H9 (cell line): ENCODE results near the gene TBL3. TPM values are rescaled to one million over a fixed set of nuclear protein-coding genes. Genes with fewer than 3 reads are reported as not detected.

Source experiments
- DNase-seq: peaks from one replicate; pipeline ENCODE4 v3.0.0-alpha.2; 2017
- H2AFZ ChIP-seq: one replicate; pipeline ENCODE4 v1.6.1; 2013; ENCODE audit warnings: mild to moderate bottlenecking, low read length, control low read depth, moderate library complexity
- H2AK5ac ChIP-seq: 2 replicates; pipeline ENCODE4 v1.6.1; 2013; ENCODE audit warnings: low read length, control low read depth, mixed read lengths; ENCODE audit not compliant: insufficient read length
- H2BK120ac ChIP-seq: one replicate; pipeline ENCODE4 v1.6.1; 2013; ENCODE audit warnings: low read depth, mild to moderate bottlenecking, low read length, control low read depth, inconsistent platforms; ENCODE audit not compliant: poor library complexity, severe bottlenecking
- H2BK12ac ChIP-seq: 2 replicates; pipeline ENCODE4 v1.6.1; 2013; ENCODE audit warnings: low read length, control low read depth, mixed read lengths, low read depth; ENCODE audit not compliant: insufficient read length
- H2BK15ac ChIP-seq: 2 replicates; pipeline ENCODE4 v1.6.1; 2013; ENCODE audit warnings: low read depth, low read length, control low read depth
- H2BK20ac ChIP-seq: one replicate; pipeline ENCODE4 v1.6.1; 2013; ENCODE audit warnings: low read depth, mild to moderate bottlenecking, low read length, control low read depth, inconsistent platforms; ENCODE audit not compliant: poor library complexity, severe bottlenecking
- H2BK5ac ChIP-seq: 2 replicates; pipeline ENCODE4 v1.6.1; 2013; ENCODE audit warnings: low read length, control low read depth, mixed read lengths; ENCODE audit not compliant: insufficient read length
- H3K14ac ChIP-seq: 2 replicates; pipeline ENCODE4 v1.6.1; 2013; ENCODE audit warnings: low read length, control low read depth; ENCODE audit not compliant: insufficient read depth
- H3K18ac ChIP-seq: 2 replicates; pipeline ENCODE4 v1.6.1; 2013; ENCODE audit warnings: low read depth, mild to moderate bottlenecking, mixed read lengths, low read length, control low read depth; ENCODE audit not compliant: insufficient read length
- H3K23ac ChIP-seq: 2 replicates; pipeline ENCODE4 v1.6.1; 2013; ENCODE audit warnings: low read length, control low read depth, mixed read lengths, low read depth; ENCODE audit not compliant: insufficient read length
- H3K23me2 ChIP-seq: 2 replicates; pipeline ENCODE4 v1.6.1; 2013; ENCODE audit warnings: low read depth, mild to moderate bottlenecking, mixed read lengths, low read length, control low read depth; ENCODE audit not compliant: insufficient read length, poor library complexity, severe bottlenecking
- H3K27ac ChIP-seq: 2 replicates; pipeline ENCODE4 v1.5.1; 2013; ENCODE audit warnings: low read length, control low read depth, mixed read lengths, low read depth; ENCODE audit not compliant: insufficient read length
- H3K27me3 ChIP-seq: 2 replicates; pipeline ENCODE4 v1.6.1; 2013; ENCODE audit warnings: low read length, control low read depth, inconsistent platforms; ENCODE audit not compliant: insufficient read depth
- H3K4ac ChIP-seq: 2 replicates; pipeline ENCODE4 v1.6.1; 2013; ENCODE audit warnings: low read depth, mild to moderate bottlenecking, control low read depth, inconsistent platforms, low read length, moderate library complexity
- H3K4me1 ChIP-seq: 2 replicates; pipeline ENCODE4 v1.6.1; 2013; ENCODE audit warnings: low read length, control low read depth, inconsistent platforms; ENCODE audit not compliant: insufficient read depth
- H3K4me2 ChIP-seq: 2 replicates; pipeline ENCODE4 v1.6.1; 2013; ENCODE audit warnings: low read length, control low read depth, mixed read lengths; ENCODE audit not compliant: insufficient read length, insufficient read depth
- H3K56ac ChIP-seq: 2 replicates; pipeline ENCODE4 v1.6.1; 2013; ENCODE audit warnings: low read depth, mild to moderate bottlenecking, mixed read lengths, low read length, control low read depth; ENCODE audit not compliant: insufficient read length
- H3K79me1 ChIP-seq: 2 replicates; pipeline ENCODE4 v1.6.1; 2013; ENCODE audit warnings: low read depth, mild to moderate bottlenecking, moderate library complexity, low read length, control low read depth, inconsistent platforms; ENCODE audit not compliant: insufficient read depth, poor library complexity, severe bottlenecking
- H3K79me2 ChIP-seq: 2 replicates; pipeline ENCODE4 v1.6.1; 2013; ENCODE audit warnings: low read length, control low read depth, inconsistent platforms; ENCODE audit not compliant: insufficient read depth
- H3K9ac ChIP-seq: 2 replicates; pipeline ENCODE4 v1.6.1; 2013; ENCODE audit warnings: low read length, control low read depth, mixed read lengths; ENCODE audit not compliant: insufficient read length; ENCODE audit errors: extremely low read depth
- H3K9me3 ChIP-seq: one replicate; pipeline ENCODE4 v1.6.1; 2013; ENCODE audit warnings: low read depth, low read length, inconsistent platforms; ENCODE audit not compliant: control insufficient read depth
- H3T11ph ChIP-seq: one replicate; pipeline ENCODE4 v1.6.1; 2013; ENCODE audit warnings: mild to moderate bottlenecking, low read length, control low read depth, inconsistent platforms
- H4K20me1 ChIP-seq: one replicate; pipeline ENCODE4 v1.6.1; 2013; ENCODE audit not compliant: control insufficient read depth, insufficient read length, insufficient read depth
- H4K5ac ChIP-seq: 2 replicates; pipeline ENCODE4 v1.6.1; 2013; ENCODE audit warnings: low read depth, mild to moderate bottlenecking, mixed read lengths, low read length, control low read depth; ENCODE audit not compliant: insufficient read length
- H4K8ac ChIP-seq: replicated peaks from 2 replicates; pipeline ENCODE4 v1.6.1; 2013; ENCODE audit warnings: low read length, control low read depth, mixed read lengths, low read depth; ENCODE audit not compliant: insufficient read length
- H4K91ac ChIP-seq: 2 replicates; pipeline ENCODE4 v1.6.1; 2013; ENCODE audit warnings: low read depth, mild to moderate bottlenecking, moderate library complexity, mixed read lengths, low read length, control low read depth; ENCODE audit not compliant: insufficient read length
- H3K27ac Mint-ChIP-seq, 3 experiments: 2 replicates in 2 of 3; 3 replicates in 1 of 3; pipeline ENCODE4 v1.8.0; 2020 to 2021; ENCODE audit warnings: mixed read lengths in 3 of 3, mild to moderate bottlenecking in 1 of 3, moderate library complexity in 1 of 3
- H3K27me3 Mint-ChIP-seq: 2 replicates; pipeline ENCODE4 v1.8.0; 2021; ENCODE audit warnings: low read depth, mild to moderate bottlenecking, moderate library complexity, mixed read lengths
- H3K36me3 Mint-ChIP-seq, 3 experiments: 2 replicates in 2 of 3; 3 replicates in 1 of 3; pipeline ENCODE4 v1.8.0; 2020 to 2021; ENCODE audit warnings: low read depth in 3 of 3, mixed read lengths in 3 of 3; ENCODE audit not compliant: insufficient read depth in 1 of 3
- H3K4me1 Mint-ChIP-seq, 2 experiments: 2 replicates each; pipeline ENCODE4 v1.8.0; 2020; ENCODE audit warnings: mixed read lengths in 2 of 2
- H3K4me3 Mint-ChIP-seq, 2 experiments: 2 replicates in 1 of 2; 3 replicates in 1 of 2; pipeline ENCODE4 v1.8.0; 2020 to 2021; ENCODE audit warnings: mild to moderate bottlenecking in 2 of 2, mixed read lengths in 2 of 2, moderate library complexity in 1 of 2
- H3K9me3 Mint-ChIP-seq, 2 experiments: 2 replicates in 1 of 2; 3 replicates in 1 of 2; pipeline ENCODE4 v1.8.0; 2020; ENCODE audit warnings: mild to moderate bottlenecking in 2 of 2, mixed read lengths in 2 of 2, moderate library complexity in 1 of 2
- WGBS: extraction: QIAGEN DNeasy Blood & Tissue Kit; methylation state at CpG from one replicate; pipeline ENCODE4 v1.1.7; 2013; ENCODE audit warnings: missing lambda C conversion rate, low lambda C conversion rate, mixed read lengths; ENCODE audit not compliant: insufficient read length; ENCODE audit errors: extremely low coverage; 5-methylcytosine and 5-hydroxymethylcytosine counted together
- total RNA-seq: library from RNA; stranded (reverse); gene quantifications from 2 replicates; pipeline ENCODE4 v1.2.1, GENCODE V29; 2021
- TF ChIP-seq, protein P1 (sequence below): fragments of 200-600 bp; sonication (generic); conservative IDR thresholded peaks from 3 replicates; pipeline ENCODE4 v1.8.0; 2021; ENCODE audit warnings: antibody characterized with exemption, mild to moderate bottlenecking

TBL3 gene
- total RNA-seq, 1 experiment from 2014 or later = 54.0 TPM

DNA sequence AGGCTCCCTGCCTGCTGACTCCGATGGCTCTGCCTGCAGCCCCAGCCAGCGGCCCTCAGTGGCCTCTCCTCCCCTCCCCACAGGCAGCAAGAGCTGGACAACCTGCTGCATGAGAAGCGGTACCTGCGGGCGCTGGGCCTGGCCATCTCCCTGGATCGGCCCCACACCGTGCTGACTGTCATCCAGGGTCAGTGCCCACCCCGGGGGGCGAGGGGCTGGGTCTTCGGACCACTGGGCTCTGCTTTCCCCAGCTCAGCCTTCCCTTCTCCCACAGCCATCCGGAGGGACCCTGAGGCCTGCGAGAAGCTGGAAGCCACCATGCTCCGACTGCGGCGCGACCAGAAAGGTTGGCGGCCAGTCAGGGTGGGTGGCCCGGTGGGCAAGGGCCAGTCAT is 6.0 kb downstream of the TBL3 start:
- Histone ChIP-seq H2BK12ac (no peak overlapping the region), H2AFZ (no peak overlapping the region), H3K79me1 (no peaks in the 10 kb centered on the region), H3T11ph (no peak overlapping the region), H2BK20ac (no peak overlapping the region), H2BK5ac (no peak overlapping the region), H4K91ac (no peak overlapping the region), H3K9ac (no peak overlapping the region), H3K18ac (no peak overlapping the region), H3K4me2 (no peak overlapping the region), H3K27me3 (peaks cover 22% of the 10 kb centered on the region), H3K27ac (no peak overlapping the region), H4K8ac (no peak overlapping the region), H3K79me2 (peaks cover under 1% of the 10 kb centered on the region; the same call in 1 of the 2 replicates), H2AK5ac (no peak overlapping the region), H3K56ac (no peak overlapping the region), H3K23ac (no peak overlapping the region), H2BK15ac (no peak overlapping the region), H3K4me1 (no peaks in the 10 kb centered on the region), H3K9me3 (no peaks in the 10 kb centered on the region), H4K20me1 (no peaks in the 10 kb centered on the region), H3K4ac (no peak overlapping the region), H3K23me2 (peaks cover 10% of the 10 kb centered on the region), H2BK120ac (no peak overlapping the region), H4K5ac (no peak overlapping the region), H3K14ac (no peak overlapping the region)
- no peak for DNase-seq
- peaks cover 10 to 16% of the 10 kb centered on the region in 2 experiments for H3K4me1 Mint-ChIP-seq
- no peak overlapping the region for H3K27ac Mint-ChIP-seq
- H3K9me3 Mint-ChIP-seq = no peaks in the 10 kb centered on the region
- peaks cover 36% of the 10 kb centered on the region for H3K27me3 Mint-ChIP-seq
- no peak overlapping the region for H3K4me3 Mint-ChIP-seq
- TF ChIP-seq, protein P1, sequence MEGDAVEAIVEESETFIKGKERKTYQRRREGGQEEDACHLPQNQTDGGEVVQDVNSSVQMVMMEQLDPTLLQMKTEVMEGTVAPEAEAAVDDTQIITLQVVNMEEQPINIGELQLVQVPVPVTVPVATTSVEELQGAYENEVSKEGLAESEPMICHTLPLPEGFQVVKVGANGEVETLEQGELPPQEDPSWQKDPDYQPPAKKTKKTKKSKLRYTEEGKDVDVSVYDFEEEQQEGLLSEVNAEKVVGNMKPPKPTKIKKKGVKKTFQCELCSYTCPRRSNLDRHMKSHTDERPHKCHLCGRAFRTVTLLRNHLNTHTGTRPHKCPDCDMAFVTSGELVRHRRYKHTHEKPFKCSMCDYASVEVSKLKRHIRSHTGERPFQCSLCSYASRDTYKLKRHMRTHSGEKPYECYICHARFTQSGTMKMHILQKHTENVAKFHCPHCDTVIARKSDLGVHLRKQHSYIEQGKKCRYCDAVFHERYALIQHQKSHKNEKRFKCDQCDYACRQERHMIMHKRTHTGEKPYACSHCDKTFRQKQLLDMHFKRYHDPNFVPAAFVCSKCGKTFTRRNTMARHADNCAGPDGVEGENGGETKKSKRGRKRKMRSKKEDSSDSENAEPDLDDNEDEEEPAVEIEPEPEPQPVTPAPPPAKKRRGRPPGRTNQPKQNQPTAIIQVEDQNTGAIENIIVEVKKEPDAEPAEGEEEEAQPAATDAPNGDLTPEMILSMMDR = no peak
- H3K36me3 Mint-ChIP-seq = peaks cover 10 to 27% (median 23%) of the 10 kb centered on the region in 3 experiments
- WGBS = no CpG with 5 or more reads among the region's 18 CpGs
